Liver (tissue), 9 donors: ENCODE measurements around the gene GRID1. TPM values are rescaled to one million over a fixed set of nuclear protein-coding genes. Genes with fewer than 3 reads are reported as not detected.

ENCODE experiments used
- DNase-seq: peaks from one replicate; pipeline ENCODE4 v3.0.0-alpha.2; 2017; ENCODE audit warnings: low spot score
- H3K27ac ChIP-seq, 2 donors: one replicate each; pipeline ENCODE4 v1.7.0; 2013; ENCODE audit warnings: inconsistent platforms in 2 of 2, low read length in 2 of 2, control low read depth in 1 of 2, low read depth in 1 of 2, mild to moderate bottlenecking in 1 of 2
- H3K27me3 ChIP-seq, 4 donors: one replicate each; pipeline versions ENCODE4 v1.6.1 to v1.7.0; 2013; ENCODE audit warnings: low read length in 3 of 4, inconsistent platforms in 1 of 4, mild to moderate bottlenecking in 1 of 4, moderate library complexity in 1 of 4; ENCODE audit not compliant: control insufficient read depth in 4 of 4, insufficient read depth in 4 of 4
- H3K36me3 ChIP-seq, 4 donors: one replicate each; pipeline versions ENCODE4 v1.6.1 to v1.7.0; 2013; ENCODE audit warnings: low read length in 3 of 4, mild to moderate bottlenecking in 3 of 4, low read depth in 1 of 4, moderate library complexity in 1 of 4; ENCODE audit not compliant: control insufficient read depth in 4 of 4, insufficient read depth in 3 of 4
- H3K4me1 ChIP-seq, 4 donors: one replicate each; pipeline versions ENCODE4 v1.6.1 to v1.7.0; 2013; ENCODE audit warnings: low read length in 3 of 4, mild to moderate bottlenecking in 3 of 4, moderate library complexity in 1 of 4; ENCODE audit not compliant: control insufficient read depth in 4 of 4, insufficient read depth in 4 of 4
- H3K4me3 ChIP-seq, 3 donors: one replicate each; pipeline versions ENCODE4 v1.6.1 to v1.7.0; 2013; ENCODE audit warnings: low read length in 3 of 3, control low read depth in 1 of 3, low read depth in 1 of 3, mild to moderate bottlenecking in 1 of 3
- H3K9ac ChIP-seq, 2 donors: one replicate each; pipeline ENCODE4 v1.7.0; 2013; ENCODE audit warnings: low read length in 2 of 2, mild to moderate bottlenecking in 2 of 2, moderate library complexity in 2 of 2, control low read depth in 1 of 2, low read depth in 1 of 2
- H3K9me3 ChIP-seq, 4 donors: one replicate each; pipeline versions ENCODE4 v1.6.1 to v1.7.0; 2013; ENCODE audit warnings: low read length in 3 of 4; ENCODE audit not compliant: control insufficient read depth in 4 of 4
- EGR1 ChIP-seq, 2 donors: IDR thresholded peaks; 2 replicates each; pipeline ENCODE4 v1.6.1; 2016 to 2018; ENCODE audit warnings: antibody characterized with exemption in 2 of 2, low read depth in 2 of 2
- FOXA1 ChIP-seq: IDR thresholded peaks from 2 replicates; pipeline ENCODE4 v1.6.1; 2016; ENCODE audit warnings: antibody characterized with exemption
- FOXA2 ChIP-seq: IDR thresholded peaks from 2 replicates; pipeline ENCODE4 v1.6.1; 2016; ENCODE audit warnings: antibody characterized with exemption
- GABPA ChIP-seq, 2 donors: IDR thresholded peaks in 1 of 2; conservative IDR thresholded peaks in 1 of 2; 2 replicates each; pipeline ENCODE4 v1.6.1; 2016; ENCODE audit warnings: antibody characterized with exemption in 2 of 2, mild to moderate bottlenecking in 1 of 2, moderate library complexity in 1 of 2
- HNF4A ChIP-seq, 2 donors: conservative IDR thresholded peaks; 2 replicates each; pipeline ENCODE4 v1.6.1; 2016; ENCODE audit warnings: antibody characterized with exemption in 2 of 2, mild to moderate bottlenecking in 2 of 2
- HNF4G ChIP-seq: IDR thresholded peaks from 2 replicates; pipeline ENCODE4 v1.6.1; 2016; ENCODE audit warnings: antibody characterized with exemption
- JUND ChIP-seq, 2 donors: IDR thresholded peaks; 2 replicates each; pipeline ENCODE4 v1.6.1; 2016; ENCODE audit warnings: antibody characterized with exemption in 2 of 2
- MAX ChIP-seq: IDR thresholded peaks from 2 replicates; pipeline ENCODE4 v1.6.1; 2016; ENCODE audit warnings: antibody characterized with exemption
- NR2F2 ChIP-seq: IDR thresholded peaks from 2 replicates; pipeline ENCODE4 v1.6.1; 2016; ENCODE audit warnings: antibody characterized with exemption
- RAD21 ChIP-seq, 2 donors: IDR thresholded peaks; 2 replicates each; pipeline ENCODE4 v1.6.1; 2016; ENCODE audit warnings: antibody characterized with exemption in 2 of 2, mild to moderate bottlenecking in 2 of 2
- REST ChIP-seq: IDR thresholded peaks from 2 replicates; pipeline ENCODE4 v1.6.1; 2016; ENCODE audit warnings: antibody characterized with exemption, mild to moderate bottlenecking
- RXRA ChIP-seq, 2 donors: IDR thresholded peaks; 2 replicates each; pipeline ENCODE4 v1.6.1; 2017 to 2018; ENCODE audit warnings: antibody characterized with exemption in 2 of 2, mild to moderate bottlenecking in 1 of 2
- TAF1 ChIP-seq: conservative IDR thresholded peaks from 2 replicates; pipeline ENCODE4 v1.6.1; 2016; ENCODE audit warnings: antibody characterized with exemption, mild to moderate bottlenecking
- YY1 ChIP-seq: IDR thresholded peaks from 2 replicates; pipeline ENCODE4 v1.6.1; 2016; ENCODE audit warnings: antibody characterized with exemption, mild to moderate bottlenecking
- WGBS: extraction: QIAGEN DNeasy Blood & Tissue Kit; methylation state at CpG from one replicate; pipeline ENCODE4 v1.1.7; 2013; 5-methylcytosine and 5-hydroxymethylcytosine counted together
- polyA plus RNA-seq, 2 donors: library from polyadenylated mRNA; stranded (reverse) in 1 of 2; unstranded in 1 of 2; fragments of 200-250 nt in 1 of 2; fragments of >200 nt in 1 of 2; fragmentation: Nextera tagmentation in 1 of 2; extraction: Ambion mirVana in 1 of 2; gene quantifications; one replicate each; pipeline versions ENCODE4 v1.2.1 to v1.2.3, GENCODE V29; 2013 to 2015
- total RNA-seq, 2 donors: library from RNA; depleted of rRNA; stranded (reverse); fragments of >200 nt; gene quantifications; one replicate each; pipeline ENCODE4 v1.2.3, GENCODE V29; 2014
- TF ChIP-seq, protein P1 (sequence below): IDR thresholded peaks from 2 replicates; pipeline ENCODE4 v1.6.1; 2016; ENCODE audit warnings: antibody characterized with exemption
- TF ChIP-seq, protein P2 (sequence below): fragments of 150-350 bp; IDR thresholded peaks from 2 replicates; pipeline ENCODE4 v1.5.1; 2017; ENCODE audit warnings: improper control_type of control experiment, low read depth, low read length; ENCODE audit not compliant: missing input control
- donor health status: healthy.
- donor health status: healthy.
- donor health status: healthy.
- donor health status: healthy.
- donor health status: healthy.

Gene GRID1
- total and polyA plus RNA-seq, 4 donors, result 0.09 to 0.17 (median 0.14) TPM; not detected in 1

GRCh38 chr10:85641479-85642009 lies 725.1 kb downstream of the GRID1 start (continued):
- no peak for TF ChIP-seq REST

DNA sequence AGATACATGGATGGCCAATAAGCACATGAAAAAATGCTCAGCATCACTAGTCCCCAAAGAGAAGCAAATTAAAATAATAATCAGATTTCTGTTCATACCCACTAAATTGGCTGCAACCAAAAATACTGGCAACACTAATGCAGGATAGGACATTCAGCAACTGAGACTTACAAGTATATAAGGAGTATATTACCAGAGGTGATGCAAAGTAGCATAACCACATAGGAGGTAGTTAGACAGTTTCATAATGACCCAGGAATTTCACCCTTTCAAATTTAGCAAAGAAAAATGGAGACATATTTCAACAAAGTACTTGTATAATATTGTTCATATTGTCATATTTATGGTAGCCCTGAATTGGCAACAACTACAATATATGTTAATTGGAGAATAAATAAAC lies 727.8 kb downstream of the GRID1 start:
- DNase-seq, result no peak
- Histone ChIP-seq H3K4me3 (no peak overlapping the region), H3K9me3 (no peaks in the 10 kb centered on the region), H3K36me3 (no peaks in the 10 kb centered on the region), H3K27me3 (no peaks in the 10 kb centered on the region), H3K9ac (no peak overlapping the region), H3K27ac (no peak overlapping the region), H3K4me1 (no peaks in the 10 kb centered on the region)
- TF ChIP-seq YY1, result no peak
- no peak for TF ChIP-seq FOXA2
- no peak for TF ChIP-seq MAX
- no peak for TF ChIP-seq FOXA1
- TF ChIP-seq HNF4A (conservative IDR thresholded peaks at IDR 0.05), result no peak
- TF ChIP-seq EGR1 (IDR thresholded peaks at IDR 0.05; ENCODE audit: low read depth in 2 of 2), result no peak
- no peak for TF ChIP-seq RAD21 (IDR thresholded peaks at IDR 0.05)
- TF ChIP-seq HNF4G, result no peak
- TF ChIP-seq, protein P1, sequence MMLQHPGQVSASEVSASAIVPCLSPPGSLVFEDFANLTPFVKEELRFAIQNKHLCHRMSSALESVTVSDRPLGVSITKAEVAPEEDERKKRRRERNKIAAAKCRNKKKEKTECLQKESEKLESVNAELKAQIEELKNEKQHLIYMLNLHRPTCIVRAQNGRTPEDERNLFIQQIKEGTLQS, result no peak
- no peak for TF ChIP-seq TAF1
- no peak for TF ChIP-seq RXRA (IDR thresholded peaks at IDR 0.05)
- TF ChIP-seq GABPA (IDR thresholded peaks at IDR 0.05 in 1 of 2, conservative IDR thresholded peaks at IDR 0.05 in 1 of 2), result no peak
- no peak for TF ChIP-seq JUND (IDR thresholded peaks at IDR 0.05)

- no peak for DNase-seq
- 81% methylated on average over 5 of the region's 5 CpGs for WGBS
- no peak for TF ChIP-seq GABPA (IDR thresholded peaks at IDR 0.05 in 1 of 2, conservative IDR thresholded peaks at IDR 0.05 in 1 of 2)
- no peak for TF ChIP-seq FOXA2
- no peak for TF ChIP-seq YY1
- TF ChIP-seq, protein P1, result no peak
- no peak for TF ChIP-seq HNF4G
- no peak for TF ChIP-seq RXRA (IDR thresholded peaks at IDR 0.05)
- TF ChIP-seq, protein P2, sequence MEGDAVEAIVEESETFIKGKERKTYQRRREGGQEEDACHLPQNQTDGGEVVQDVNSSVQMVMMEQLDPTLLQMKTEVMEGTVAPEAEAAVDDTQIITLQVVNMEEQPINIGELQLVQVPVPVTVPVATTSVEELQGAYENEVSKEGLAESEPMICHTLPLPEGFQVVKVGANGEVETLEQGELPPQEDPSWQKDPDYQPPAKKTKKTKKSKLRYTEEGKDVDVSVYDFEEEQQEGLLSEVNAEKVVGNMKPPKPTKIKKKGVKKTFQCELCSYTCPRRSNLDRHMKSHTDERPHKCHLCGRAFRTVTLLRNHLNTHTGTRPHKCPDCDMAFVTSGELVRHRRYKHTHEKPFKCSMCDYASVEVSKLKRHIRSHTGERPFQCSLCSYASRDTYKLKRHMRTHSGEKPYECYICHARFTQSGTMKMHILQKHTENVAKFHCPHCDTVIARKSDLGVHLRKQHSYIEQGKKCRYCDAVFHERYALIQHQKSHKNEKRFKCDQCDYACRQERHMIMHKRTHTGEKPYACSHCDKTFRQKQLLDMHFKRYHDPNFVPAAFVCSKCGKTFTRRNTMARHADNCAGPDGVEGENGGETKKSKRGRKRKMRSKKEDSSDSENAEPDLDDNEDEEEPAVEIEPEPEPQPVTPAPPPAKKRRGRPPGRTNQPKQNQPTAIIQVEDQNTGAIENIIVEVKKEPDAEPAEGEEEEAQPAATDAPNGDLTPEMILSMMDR, result no peak
- TF ChIP-seq TAF1, result no peak
- no peak for TF ChIP-seq HNF4A (conservative IDR thresholded peaks at IDR 0.05)
- no peak for TF ChIP-seq NR2F2
- Histone ChIP-seq H3K27me3 (no peaks in the 10 kb centered on the region), H3K36me3 (no peaks in the 10 kb centered on the region), H3K4me1 (no peaks in the 10 kb centered on the region), H3K4me3 (no peak overlapping the region), H3K9ac (no peak overlapping the region), H3K27ac (no peak overlapping the region), H3K9me3 (no peaks in the 10 kb centered on the region)
These were observed 730.9 kb downstream of the GRID1 start for GRCh38 chr10:85635650-85636049.
